ENCODE measurements around the gene C6orf47. TPM values are rescaled to one million over a fixed set of nuclear protein-coding genes. Genes with fewer than 3 reads are reported as not detected.
A peak's percentile ranks its signal among the peaks of the same experiment; 100 is the strongest.

C6orf47 gene
- total and polyA plus RNA-seq, 2 of the 13 experiments (the other 11 are each of a cell fraction or from before 2014, with no cell fraction given) = 1.7 to 18.1 TPM

DNA sequence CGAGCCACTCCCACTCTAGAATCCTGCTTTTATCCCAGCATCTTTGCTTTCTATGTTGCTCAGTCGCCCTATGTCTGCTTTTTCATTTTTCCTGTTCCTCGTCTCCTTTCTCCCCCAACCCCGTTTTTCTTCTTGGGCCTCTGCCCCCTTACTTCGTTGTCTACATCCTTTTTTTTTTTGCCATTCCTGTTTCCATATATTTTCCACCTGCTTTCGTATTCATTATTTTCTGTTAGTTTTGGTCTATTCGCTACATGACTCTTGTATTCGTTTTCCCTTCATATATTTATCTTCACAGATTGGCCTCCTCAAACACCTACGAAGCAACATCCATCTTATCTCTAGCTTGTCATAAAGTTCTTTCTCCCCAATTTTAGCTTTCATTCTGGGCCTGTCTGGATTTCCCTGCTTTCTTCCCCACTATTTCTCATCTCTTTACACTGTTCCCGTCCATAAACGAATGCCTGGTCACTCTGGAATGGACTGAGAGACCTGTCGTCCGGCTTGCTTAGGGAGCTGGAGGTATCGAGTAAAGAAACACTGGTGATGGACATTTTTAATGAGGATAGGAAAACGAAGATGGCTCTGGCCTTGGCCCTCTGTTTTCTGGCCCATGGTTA, 39.1 kb downstream of the C6orf47 start (continued):
- TF ChIP-seq SOX6 (IDR thresholded peaks at IDR 0.05) = no peak
- no peak for TF ChIP-seq SOX6 (CRISPR knock-in tag; IDR thresholded peaks at IDR 0.05)
- no peak for TF ChIP-seq ETV5 (CRISPR knock-in tag; IDR thresholded peaks at IDR 0.05; ENCODE audit: borderline replicate concordance)
- peak; percentile 39; the same call in 1 of the 2 replicates for TF ChIP-seq FOXJ3 (CRISPR knock-in tag; IDR thresholded peaks at IDR 0.05; ENCODE audit: borderline replicate concordance)
- TF ChIP-seq IRF2 (CRISPR knock-in tag; IDR thresholded peaks at IDR 0.05) = no peak
- no peak for TF ChIP-seq KAT2B (IDR thresholded peaks at IDR 0.05; ENCODE audit: borderline replicate concordance, low read depth, low read length)
- 0 out of 2 replicates have a peak, but pooled peaks have one; percentile 4 for TF ChIP-seq ARHGAP35 (CRISPR knock-in tag; IDR thresholded peaks at IDR 0.05; ENCODE audit: borderline replicate concordance)
- TF ChIP-seq ARNT (IDR thresholded peaks at IDR 0.05) = peak; percentile 76; the same call in 1 of the 2 replicates
- TF ChIP-seq, protein P1, sequence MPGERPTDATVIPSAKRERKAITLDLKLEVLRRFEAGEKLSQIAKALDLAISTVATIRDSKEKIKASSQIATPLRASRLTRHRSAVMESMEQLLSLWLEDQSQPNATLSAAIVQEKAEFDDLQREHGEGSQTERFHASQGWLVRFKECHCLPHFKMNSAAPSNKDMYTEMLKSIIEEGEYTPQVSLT (CRISPR knock-in tag; IDR thresholded peaks at IDR 0.05; ENCODE audit: borderline replicate concordance, low read depth) = 0 out of 2 replicates have a peak, but pooled peaks have one; percentile 16
- TF ChIP-seq, protein P2, sequence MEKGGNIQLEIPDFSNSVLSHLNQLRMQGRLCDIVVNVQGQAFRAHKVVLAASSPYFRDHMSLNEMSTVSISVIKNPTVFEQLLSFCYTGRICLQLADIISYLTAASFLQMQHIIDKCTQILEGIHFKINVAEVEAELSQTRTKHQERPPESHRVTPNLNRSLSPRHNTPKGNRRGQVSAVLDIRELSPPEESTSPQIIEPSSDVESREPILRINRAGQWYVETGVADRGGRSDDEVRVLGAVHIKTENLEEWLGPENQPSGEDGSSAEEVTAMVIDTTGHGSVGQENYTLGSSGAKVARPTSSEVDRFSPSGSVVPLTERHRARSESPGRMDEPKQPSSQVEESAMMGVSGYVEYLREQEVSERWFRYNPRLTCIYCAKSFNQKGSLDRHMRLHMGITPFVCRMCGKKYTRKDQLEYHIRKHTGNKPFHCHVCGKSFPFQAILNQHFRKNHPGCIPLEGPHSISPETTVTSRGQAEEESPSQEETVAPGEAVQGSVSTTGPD (CRISPR knock-in tag; IDR thresholded peaks at IDR 0.05) = 0 out of 2 replicates have a peak, but pooled peaks have one; percentile 59
- TF ChIP-seq KLF12 (CRISPR knock-in tag; IDR thresholded peaks at IDR 0.05; ENCODE audit: borderline replicate concordance) = 0 out of 2 replicates have a peak, but pooled peaks have one; percentile 59
- no peak for TF ChIP-seq MED1 (CRISPR knock-in tag; IDR thresholded peaks at IDR 0.05)
- no peak for TF ChIP-seq TP53 (CRISPR knock-in tag; conservative IDR thresholded peaks at IDR 0.05)
- TF ChIP-seq KDM3A (CRISPR knock-in tag; IDR thresholded peaks at IDR 0.05; ENCODE audit: low read depth) = no peak
- 0 out of 2 replicates have a peak, but pooled peaks have one; percentile 6 for TF ChIP-seq ZSCAN31 (CRISPR knock-in tag; IDR thresholded peaks at IDR 0.05; ENCODE audit: low read depth)
- TF ChIP-seq, protein P3, sequence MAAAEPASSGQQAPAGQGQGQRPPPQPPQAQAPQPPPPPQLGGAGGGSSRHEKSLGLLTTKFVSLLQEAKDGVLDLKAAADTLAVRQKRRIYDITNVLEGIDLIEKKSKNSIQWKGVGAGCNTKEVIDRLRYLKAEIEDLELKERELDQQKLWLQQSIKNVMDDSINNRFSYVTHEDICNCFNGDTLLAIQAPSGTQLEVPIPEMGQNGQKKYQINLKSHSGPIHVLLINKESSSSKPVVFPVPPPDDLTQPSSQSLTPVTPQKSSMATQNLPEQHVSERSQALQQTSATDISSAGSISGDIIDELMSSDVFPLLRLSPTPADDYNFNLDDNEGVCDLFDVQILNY (CRISPR knock-in tag; conservative IDR thresholded peaks at IDR 0.05) = no peak
- TF ChIP-seq, protein P4, sequence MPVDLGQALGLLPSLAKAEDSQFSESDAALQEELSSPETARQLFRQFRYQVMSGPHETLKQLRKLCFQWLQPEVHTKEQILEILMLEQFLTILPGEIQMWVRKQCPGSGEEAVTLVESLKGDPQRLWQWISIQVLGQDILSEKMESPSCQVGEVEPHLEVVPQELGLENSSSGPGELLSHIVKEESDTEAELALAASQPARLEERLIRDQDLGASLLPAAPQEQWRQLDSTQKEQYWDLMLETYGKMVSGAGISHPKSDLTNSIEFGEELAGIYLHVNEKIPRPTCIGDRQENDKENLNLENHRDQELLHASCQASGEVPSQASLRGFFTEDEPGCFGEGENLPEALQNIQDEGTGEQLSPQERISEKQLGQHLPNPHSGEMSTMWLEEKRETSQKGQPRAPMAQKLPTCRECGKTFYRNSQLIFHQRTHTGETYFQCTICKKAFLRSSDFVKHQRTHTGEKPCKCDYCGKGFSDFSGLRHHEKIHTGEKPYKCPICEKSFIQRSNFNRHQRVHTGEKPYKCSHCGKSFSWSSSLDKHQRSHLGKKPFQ (CRISPR knock-in tag; IDR thresholded peaks at IDR 0.05; ENCODE audit: insufficient replicate concordance) = no peak
- no peak for TF ChIP-seq NR3C1 (CRISPR knock-in tag; IDR thresholded peaks at IDR 0.05)
- TF ChIP-seq, protein P5, sequence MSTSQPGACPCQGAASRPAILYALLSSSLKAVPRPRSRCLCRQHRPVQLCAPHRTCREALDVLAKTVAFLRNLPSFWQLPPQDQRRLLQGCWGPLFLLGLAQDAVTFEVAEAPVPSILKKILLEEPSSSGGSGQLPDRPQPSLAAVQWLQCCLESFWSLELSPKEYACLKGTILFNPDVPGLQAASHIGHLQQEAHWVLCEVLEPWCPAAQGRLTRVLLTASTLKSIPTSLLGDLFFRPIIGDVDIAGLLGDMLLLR (CRISPR knock-in tag; IDR thresholded peaks at IDR 0.05) = no peak
- TF ChIP-seq FOXA1 (IDR thresholded peaks at IDR 0.05) = no peak
- TF ChIP-seq FOXA1 (CRISPR knock-in tag; IDR thresholded peaks at IDR 0.05) = no peak
- TF ChIP-seq, protein P6, sequence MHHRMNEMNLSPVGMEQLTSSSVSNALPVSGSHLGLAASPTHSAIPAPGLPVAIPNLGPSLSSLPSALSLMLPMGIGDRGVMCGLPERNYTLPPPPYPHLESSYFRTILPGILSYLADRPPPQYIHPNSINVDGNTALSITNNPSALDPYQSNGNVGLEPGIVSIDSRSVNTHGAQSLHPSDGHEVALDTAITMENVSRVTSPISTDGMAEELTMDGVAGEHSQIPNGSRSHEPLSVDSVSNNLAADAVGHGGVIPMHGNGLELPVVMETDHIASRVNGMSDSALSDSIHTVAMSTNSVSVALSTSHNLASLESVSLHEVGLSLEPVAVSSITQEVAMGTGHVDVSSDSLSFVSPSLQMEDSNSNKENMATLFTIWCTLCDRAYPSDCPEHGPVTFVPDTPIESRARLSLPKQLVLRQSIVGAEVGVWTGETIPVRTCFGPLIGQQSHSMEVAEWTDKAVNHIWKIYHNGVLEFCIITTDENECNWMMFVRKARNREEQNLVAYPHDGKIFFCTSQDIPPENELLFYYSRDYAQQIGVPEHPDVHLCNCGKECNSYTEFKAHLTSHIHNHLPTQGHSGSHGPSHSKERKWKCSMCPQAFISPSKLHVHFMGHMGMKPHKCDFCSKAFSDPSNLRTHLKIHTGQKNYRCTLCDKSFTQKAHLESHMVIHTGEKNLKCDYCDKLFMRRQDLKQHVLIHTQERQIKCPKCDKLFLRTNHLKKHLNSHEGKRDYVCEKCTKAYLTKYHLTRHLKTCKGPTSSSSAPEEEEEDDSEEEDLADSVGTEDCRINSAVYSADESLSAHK (CRISPR knock-in tag; IDR thresholded peaks at IDR 0.05; ENCODE audit: borderline replicate concordance) = no peak
- 0 out of 2 replicates have a peak, but pooled peaks have one; percentile 2 for TF ChIP-seq ZNF20 (CRISPR knock-in tag; IDR thresholded peaks at IDR 0.05)

Measured in HepG2 (cell line).